ENCODE results near the gene PIEZO1. TPM values are rescaled to one million over a fixed set of nuclear protein-coding genes. Genes with fewer than 3 reads are reported as not detected.

The PIEZO1 gene
- polyA plus RNA-seq, 2 of the 4 experiments (the other 2 are of a cell fraction) = 26.1 to 84.7 TPM

GRCh38 chr16:88734361-88734728 is 50.7 kb downstream of the PIEZO1 start (continued):
- TF ChIP-seq BCL3 (IDR thresholded peaks at IDR 0.05) = no peak
- no peak for TF ChIP-seq MAFK (IDR thresholded peaks at IDR 0.05; ENCODE audit: partially characterized antibody)
- TF ChIP-seq HDAC2 (IDR thresholded peaks at IDR 0.05) = no peak
- no peak for TF ChIP-seq CHD2 (IDR thresholded peaks at IDR 0.05; ENCODE audit: low read length, partially characterized antibody)
- no peak for TF ChIP-seq RARB (CRISPR knock-in tag; IDR thresholded peaks at IDR 0.05)
- no peak for TF ChIP-seq KDM5A (IDR thresholded peaks at IDR 0.05)
- no peak for TF ChIP-seq TP53 (CRISPR knock-in tag; IDR thresholded peaks at IDR 0.05)
- no peak for TF ChIP-seq JUNB (IDR thresholded peaks at IDR 0.05)
- TF ChIP-seq MAZ (IDR thresholded peaks at IDR 0.05; ENCODE audit: borderline replicate concordance, low read depth, low read length) = no peak
- no peak for TF ChIP-seq RNF2 (IDR thresholded peaks at IDR 0.05; ENCODE audit: borderline replicate concordance, low read depth)

GRCh38 chr16:88733630-88734360 is 51.2 kb downstream of the PIEZO1 start:
- Histone ChIP-seq H3K4me1 (peaks cover 11% of the 10 kb centered on the region), H3K4me2 (no peak overlapping the region), H3K27ac (no peak overlapping the region), H3K4me3 (no peak overlapping the region), H3K9me3 (no peaks in the 10 kb centered on the region)
- 90% methylated on average over 17 of the region's 27 CpGs for WGBS (ENCODE audit: missing lambda C conversion rate)
- ChIA-PET POLR2A (no interaction called here), CTCF (interaction anchor here (4.2 to 21.2 kb wide), 4 partner anchors 11 to 434 kb away, joined by 29 to 596 read pairs (median 77); partner anchors contain the start of genes CTU2 and RNF166)
- DNase-seq (ENCODE audit: low read depth in 1 of 2, low spot score in 1 of 2) (no peak), ATAC-seq (no peak), FAIRE-seq (no peak)
- peak in 1 of 2 experiments; percentile 42; a peak in 2 of 4 replicates for TF ChIP-seq CEBPB (IDR thresholded peaks at IDR 0.05)
- no peak for TF ChIP-seq GATA3 (IDR thresholded peaks at IDR 0.05; ENCODE audit: borderline replicate concordance)

- H3K27ac ChIP-seq = no peak overlapping the region
- ChIA-PET POLR2A (no interaction called here), CTCF (interaction anchor here (21.2 kb wide), 1 partner anchor 26 kb away, joined by 596 read pairs; no protein-coding TSS in a partner anchor)
- no peak overlapping the region for H3K4me3 ChIP-seq
- no peak overlapping the region for H3K4me2 ChIP-seq
- FAIRE-seq = no peak
- H3K9me3 ChIP-seq = no peaks in the 10 kb centered on the region
- no peak for DNase-seq (ENCODE audit: low read depth in 1 of 2, low spot score in 1 of 2)
- TF ChIP-seq NFE2L2 (conservative IDR thresholded peaks at IDR 0.05; ENCODE audit: low read length) = no peak
- TF ChIP-seq RCOR1 (IDR thresholded peaks at IDR 0.05; ENCODE audit: low read depth, low read length) = no peak
- no peak for TF ChIP-seq ESRRA (IDR thresholded peaks at IDR 0.05; ENCODE audit: borderline replicate concordance, low read length)
- no peak for TF ChIP-seq RARB (CRISPR knock-in tag; IDR thresholded peaks at IDR 0.05)
- no peak for TF ChIP-seq HES2 (IDR thresholded peaks at IDR 0.05)
- TF ChIP-seq NPAS2 (CRISPR knock-in tag; IDR thresholded peaks at IDR 0.05; ENCODE audit: borderline replicate concordance) = no peak
- no peak for TF ChIP-seq CTCF (IDR thresholded peaks at IDR 0.05)
- no peak for TF ChIP-seq EHF (CRISPR knock-in tag; IDR thresholded peaks at IDR 0.05)
- TF ChIP-seq FOSL2 (IDR thresholded peaks at IDR 0.05) = no peak
- TF ChIP-seq FOSL2 (CRISPR knock-in tag; IDR thresholded peaks at IDR 0.05) = no peak
- TF ChIP-seq CHD2 (IDR thresholded peaks at IDR 0.05; ENCODE audit: low read length, partially characterized antibody) = no peak
- no peak for TF ChIP-seq TP53 (CRISPR knock-in tag; IDR thresholded peaks at IDR 0.05)
- TF ChIP-seq HOXB13 (CRISPR knock-in tag; IDR thresholded peaks at IDR 0.05; ENCODE audit: low read depth) = no peak
- no peak for TF ChIP-seq FOXS1 (CRISPR knock-in tag; IDR thresholded peaks at IDR 0.05)
- no peak for TF ChIP-seq ZNF302 (CRISPR knock-in tag; IDR thresholded peaks at IDR 0.05)
- TF ChIP-seq GATA3 (IDR thresholded peaks at IDR 0.05; ENCODE audit: borderline replicate concordance) = no peak
- no peak for TF ChIP-seq HOXA7 (CRISPR knock-in tag; IDR thresholded peaks at IDR 0.05)
- TF ChIP-seq HOXB5 (CRISPR knock-in tag; IDR thresholded peaks at IDR 0.05) = no peak
- no peak for TF ChIP-seq CBX8 (IDR thresholded peaks at IDR 0.05)
- no peak for TF ChIP-seq BCL3 (IDR thresholded peaks at IDR 0.05)
- no peak for TF ChIP-seq SMC3 (IDR thresholded peaks at IDR 0.05)
- 87% methylated on average over 10 of the region's 13 CpGs for WGBS (ENCODE audit: missing lambda C conversion rate)
- peaks cover 11% of the 10 kb centered on the region for H3K4me1 ChIP-seq
- ATAC-seq = peak in 1 of 2 experiments; percentile 16; a peak in 3 of 6 replicates
Measured at GRCh38 chr16:88732961-88733294, 52.1 kb downstream of the PIEZO1 start.
